IPS DF 19.7 (cell line): ENCODE data around the gene USB1.

Experiments
- DNase-seq: peaks from one replicate; pipeline ENCODE4 v3.0.0-alpha.2; 2013; ENCODE audit warnings: low read depth, low spot score

Gene USB1

GRCh38 chr16:58047557-58048348, 46.5 kb downstream of the USB1 start:
- DNase-seq = no peak

- no peak for DNase-seq
Observed at GRCh38 chr16:58048494-58049231, 47.5 kb downstream of the USB1 start.

DNA sequence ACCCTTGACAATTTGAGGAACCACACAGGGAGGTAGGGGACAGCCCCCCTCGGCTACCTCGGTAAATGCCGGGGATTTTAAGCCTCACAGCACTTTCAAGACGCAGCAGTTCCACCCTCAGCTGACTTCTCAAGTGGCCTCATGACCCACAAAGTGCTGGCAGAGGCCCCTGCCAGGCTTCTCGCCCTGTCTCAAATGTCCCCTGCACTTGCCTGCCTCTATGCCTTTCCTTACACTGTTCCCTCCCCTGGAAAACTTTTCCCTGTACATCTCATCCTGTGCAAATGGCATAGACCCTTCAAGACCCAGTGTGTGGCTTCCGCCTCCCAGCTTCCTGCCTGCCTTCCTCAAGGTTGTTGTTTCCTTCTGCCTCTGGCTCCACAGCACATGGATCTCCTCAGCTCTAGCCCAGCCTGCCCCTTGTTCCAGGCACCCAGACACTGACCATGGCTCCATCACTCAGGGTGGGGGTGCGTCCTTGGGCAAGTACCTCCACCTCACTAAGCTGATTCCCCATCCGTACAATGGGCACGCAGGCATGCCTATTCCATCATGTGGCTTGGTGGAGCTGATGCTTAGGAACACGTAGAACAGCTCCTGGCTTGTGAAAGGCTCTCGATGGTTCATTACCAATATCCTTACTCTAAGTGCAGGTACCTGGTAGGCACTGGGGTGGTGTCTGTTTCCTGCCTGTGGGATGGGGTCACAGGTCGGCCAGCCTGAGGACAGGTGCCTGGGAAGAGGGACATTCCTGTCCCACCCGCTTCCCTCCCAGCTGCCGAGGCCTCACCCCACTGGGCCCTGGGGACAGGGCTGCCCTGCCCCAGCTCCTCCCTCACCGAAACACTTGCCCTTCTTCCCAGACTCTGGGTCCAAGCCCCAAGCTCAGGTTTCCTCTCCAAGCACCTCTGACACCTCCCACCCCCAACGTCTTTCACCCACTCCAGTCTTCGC, 48.3 kb downstream of the USB1 start:
- DNase-seq = no peak

DNA sequence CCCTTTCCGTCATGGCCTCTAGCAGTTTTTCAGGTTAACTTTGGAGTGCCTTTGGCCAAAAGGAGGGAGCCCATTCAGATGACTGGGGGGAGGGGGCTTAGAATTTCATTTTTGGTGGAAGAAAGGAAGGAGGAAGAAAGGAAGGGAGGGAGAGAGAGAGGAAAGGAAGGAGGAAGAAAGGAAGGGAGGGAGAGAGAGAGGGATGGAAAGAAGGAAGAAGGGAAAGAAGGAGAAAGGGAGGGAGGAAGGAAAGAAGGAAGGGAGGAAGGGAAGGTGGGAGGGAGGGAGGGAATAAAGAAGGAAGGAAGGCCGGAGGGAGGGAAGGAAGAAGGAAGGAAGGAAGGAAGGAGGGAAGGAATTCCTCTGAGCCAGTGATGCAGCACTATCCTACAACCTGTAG, 50.1 kb downstream of the USB1 start:
- DNase-seq = no peak

GRCh38 chr16:58051821-58052603, 50.8 kb downstream of the USB1 start:
- no peak for DNase-seq

DNA sequence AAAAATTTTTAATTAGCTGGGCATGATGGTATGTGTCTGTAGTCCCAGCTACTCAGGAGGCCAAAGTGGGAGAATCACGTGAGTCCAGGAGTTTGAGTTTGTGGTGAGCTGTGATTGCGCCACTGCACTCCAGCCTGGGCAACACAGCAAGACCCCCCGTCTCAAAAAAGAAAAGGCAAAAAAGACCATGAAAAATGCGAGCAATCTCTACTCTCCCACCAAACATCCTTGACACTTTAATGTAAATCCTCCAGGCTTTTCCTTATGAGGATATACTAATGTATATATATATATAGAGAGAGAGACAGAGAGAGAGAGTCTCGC, 52.4 kb downstream of the USB1 start:
- DNase-seq = no peak

- no peak for DNase-seq
Observed at GRCh38 chr16:58054289-58054688, 53.1 kb downstream of the USB1 start.

- DNase-seq = no peak
Observed at GRCh38 chr16:58056580-58056979, 55.4 kb downstream of the USB1 start.

DNA sequence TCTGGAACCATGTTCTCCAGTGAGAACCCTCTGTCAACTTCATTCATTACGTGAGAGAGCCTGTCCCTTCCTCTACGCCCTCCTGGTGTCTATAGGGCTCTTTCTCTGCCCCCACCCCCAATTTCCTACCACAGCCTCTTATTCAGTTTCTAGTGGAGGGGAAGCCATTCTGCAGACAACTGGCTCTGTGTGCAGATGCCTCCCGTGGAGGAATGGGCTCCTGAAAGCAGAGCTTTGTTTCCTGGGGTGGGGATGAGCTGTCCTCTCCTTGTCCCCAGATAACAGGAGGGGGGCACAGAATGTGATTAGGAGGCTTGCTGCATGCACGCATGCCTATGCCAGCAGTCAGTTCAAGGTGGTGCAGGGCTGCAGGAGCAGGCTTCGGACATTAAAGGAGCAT, 55.9 kb downstream of the USB1 start:
- DNase-seq = no peak

DNA sequence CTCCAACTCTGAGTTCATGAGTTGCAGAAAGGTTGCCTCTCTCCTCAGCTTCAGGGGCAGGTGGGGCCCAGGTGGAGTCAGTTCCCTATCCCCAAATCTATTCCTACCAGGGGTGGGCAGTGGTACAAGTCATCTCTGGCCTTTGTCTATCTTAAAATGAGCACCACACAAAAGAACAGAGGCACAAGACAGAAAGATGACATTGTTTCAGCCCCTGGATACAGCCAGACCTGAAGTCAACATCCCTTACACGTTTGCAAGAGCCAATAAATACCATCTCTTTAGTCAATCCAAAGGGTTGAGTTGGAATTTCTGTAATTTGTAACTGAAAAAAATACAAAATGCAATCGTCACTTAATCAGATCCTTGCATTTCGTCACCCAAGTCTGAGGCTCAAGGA, 56.6 kb downstream of the USB1 start:
- DNase-seq = no peak

DNA sequence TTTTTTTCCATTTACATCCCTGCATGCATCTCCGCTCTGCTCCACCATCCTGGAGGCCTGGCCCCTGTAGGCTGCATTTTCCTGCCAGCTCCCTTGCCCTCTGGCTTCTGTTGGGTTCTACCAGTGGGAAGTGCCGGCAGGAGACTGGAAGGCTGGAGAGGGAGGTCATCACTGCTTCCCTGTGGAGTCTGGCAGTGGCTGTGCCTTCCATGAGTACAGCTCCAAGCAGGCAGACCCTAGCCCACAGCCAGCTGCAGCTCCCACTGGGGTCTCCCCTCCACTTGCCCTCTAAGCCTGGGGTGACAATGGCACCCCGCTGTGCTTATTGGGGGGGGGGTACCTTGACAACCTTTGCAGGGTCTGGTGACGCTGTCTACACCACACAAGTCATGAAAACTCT, 61.6 kb downstream of the USB1 start:
- DNase-seq = no peak

DNA sequence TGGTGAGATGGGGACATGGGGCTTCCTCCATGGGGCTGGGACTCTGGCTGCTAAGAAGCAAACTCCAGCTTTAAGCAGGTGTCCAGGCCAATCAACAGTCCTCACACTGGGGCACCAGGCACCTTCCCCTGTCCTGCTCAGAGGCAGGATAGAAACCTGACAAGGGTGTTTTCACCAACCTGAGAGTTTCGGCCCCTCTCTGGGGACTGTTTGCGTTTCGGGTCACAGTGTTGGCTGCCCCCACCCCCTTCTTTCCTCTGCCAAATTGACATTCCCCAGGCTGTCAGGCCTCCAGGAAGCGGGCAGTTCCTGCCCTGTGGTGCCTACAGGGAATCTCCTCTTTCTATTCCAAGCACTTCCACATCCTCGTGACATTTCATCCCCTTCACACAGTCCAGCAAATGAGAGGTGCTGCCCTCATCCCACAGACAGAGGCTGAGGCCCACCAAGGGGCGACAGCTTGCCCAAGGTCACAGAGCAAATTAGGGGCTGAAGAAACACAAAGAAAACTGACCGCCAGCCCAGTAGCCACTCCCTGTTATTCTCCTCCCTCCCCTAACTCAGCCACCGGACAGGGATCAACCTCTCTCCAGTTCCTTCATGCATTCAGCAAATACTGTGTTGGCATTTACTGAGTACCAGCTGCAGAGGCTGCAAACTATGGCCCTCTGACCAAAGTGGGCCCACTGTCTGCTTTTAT, 62.3 kb downstream of the USB1 start:
- DNase-seq = no peak

DNA sequence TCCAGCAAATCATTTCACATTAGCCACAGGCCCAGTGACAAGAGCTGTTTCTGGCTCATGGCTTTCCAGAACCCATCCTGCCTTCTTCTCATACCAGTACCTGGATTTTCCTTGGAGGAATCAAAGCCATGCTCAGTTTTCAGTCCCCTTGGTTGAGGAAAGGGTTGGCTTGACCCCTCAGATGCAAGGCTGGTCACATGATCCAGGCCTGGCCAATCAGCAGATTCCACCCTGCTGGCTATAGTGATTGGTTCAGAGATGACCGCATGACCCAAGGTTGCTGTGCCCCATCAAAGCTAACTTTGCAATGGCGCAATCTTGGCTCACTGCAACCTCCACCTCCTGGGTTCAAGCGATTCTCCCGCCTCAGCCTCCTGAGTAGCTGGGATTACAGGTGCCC, 69.4 kb downstream of the USB1 start:
- DNase-seq = no peak
